ENCODE data around the gene ELOVL7. TPM values are rescaled to one million over a fixed set of nuclear protein-coding genes. Genes with fewer than 3 reads are reported as not detected.
"Not testable (repeated sequence)": the region's sequence is repeated elsewhere in the genome, so short reads cannot be mapped to it uniquely, and the experiment has no call there.

Gene ELOVL7
- total and polyA plus RNA-seq, 2 donors (not counting 3 experiments of a cell fraction or from before 2014, with no cell fraction given), result 0.01 to 0.09 TPM

DNA sequence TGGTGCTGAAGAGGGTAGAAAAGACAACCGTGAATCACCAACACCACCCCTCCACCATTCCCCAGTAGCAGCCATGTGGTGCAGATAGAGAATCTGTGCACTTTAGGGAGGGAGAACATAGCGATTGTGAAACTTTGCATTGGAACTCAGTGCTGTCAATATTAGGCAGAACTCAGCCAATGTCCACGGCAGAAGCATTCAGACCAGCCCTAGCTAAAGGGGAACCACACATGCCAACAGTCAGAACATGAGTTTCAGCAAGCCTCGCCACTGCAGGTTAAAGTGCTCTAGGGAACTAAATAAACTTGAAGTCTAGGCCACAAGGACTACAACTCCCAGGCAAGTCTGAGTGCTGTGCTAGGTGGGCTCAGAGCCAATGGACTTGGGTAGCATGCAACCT is 105.6 kb downstream of the ELOVL7 start:
- DNase-seq (ENCODE audit: low read depth, low spot score) (no peak), FAIRE-seq (no peak)
- CTCF ChIA-PET, result no interaction called here
- no peaks in the 10 kb centered on the region for H3K36me3 ChIP-seq (ENCODE audit: control insufficient read depth in 2 of 2, extremely low read depth in 1 of 2, insufficient read depth in 2 of 2, low read length in 2 of 2)
- H3K4me3 ChIP-seq (replicated peaks in 1 of 3; ENCODE audit: insufficient read depth in 1 of 3, low read depth in 1 of 3, low read length in 3 of 3), result no peak overlapping the region
- H3K27me3 ChIP-seq (ENCODE audit: control insufficient read depth in 2 of 2, insufficient read depth in 2 of 2, low read length in 2 of 2), result no peaks in the 10 kb centered on the region
- H3K9ac ChIP-seq (replicated peaks; ENCODE audit: extremely low read depth, insufficient read depth, low read length), result no peak overlapping the region
- H3K4me2 ChIP-seq (ENCODE audit: insufficient read depth, low read length), result no peak overlapping the region
- TF ChIP-seq, protein P1, sequence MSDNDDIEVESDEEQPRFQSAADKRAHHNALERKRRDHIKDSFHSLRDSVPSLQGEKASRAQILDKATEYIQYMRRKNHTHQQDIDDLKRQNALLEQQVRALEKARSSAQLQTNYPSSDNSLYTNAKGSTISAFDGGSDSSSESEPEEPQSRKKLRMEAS (IDR thresholded peaks at IDR 0.05; ENCODE audit: insufficient read depth, insufficient read length), result no peak
- TF ChIP-seq POLR2AphosphoS5 (IDR thresholded peaks at IDR 0.05; ENCODE audit: insufficient read depth, low read depth, low read length) (no peak), GATA2 (IDR thresholded peaks at IDR 0.05; ENCODE audit: insufficient read depth, insufficient read length, low read depth, low read length) (no peak), FOS (IDR thresholded peaks at IDR 0.05; ENCODE audit: borderline replicate concordance, insufficient read depth, low read length) (no peak), EZH2 (IDR thresholded peaks at IDR 0.05; ENCODE audit: borderline replicate concordance, low read depth, low read length, severe bottlenecking) (no peak), JUN (IDR thresholded peaks at IDR 0.05; ENCODE audit: borderline replicate concordance, insufficient read depth, insufficient read length, low read depth) (no peak), MYC (IDR thresholded peaks at IDR 0.05; ENCODE audit: low read depth, low read length) (no peak), POLR2A (IDR thresholded peaks at IDR 0.05; ENCODE audit: low read depth, low read length) (no peak)
- TF ChIP-seq, protein P2, sequence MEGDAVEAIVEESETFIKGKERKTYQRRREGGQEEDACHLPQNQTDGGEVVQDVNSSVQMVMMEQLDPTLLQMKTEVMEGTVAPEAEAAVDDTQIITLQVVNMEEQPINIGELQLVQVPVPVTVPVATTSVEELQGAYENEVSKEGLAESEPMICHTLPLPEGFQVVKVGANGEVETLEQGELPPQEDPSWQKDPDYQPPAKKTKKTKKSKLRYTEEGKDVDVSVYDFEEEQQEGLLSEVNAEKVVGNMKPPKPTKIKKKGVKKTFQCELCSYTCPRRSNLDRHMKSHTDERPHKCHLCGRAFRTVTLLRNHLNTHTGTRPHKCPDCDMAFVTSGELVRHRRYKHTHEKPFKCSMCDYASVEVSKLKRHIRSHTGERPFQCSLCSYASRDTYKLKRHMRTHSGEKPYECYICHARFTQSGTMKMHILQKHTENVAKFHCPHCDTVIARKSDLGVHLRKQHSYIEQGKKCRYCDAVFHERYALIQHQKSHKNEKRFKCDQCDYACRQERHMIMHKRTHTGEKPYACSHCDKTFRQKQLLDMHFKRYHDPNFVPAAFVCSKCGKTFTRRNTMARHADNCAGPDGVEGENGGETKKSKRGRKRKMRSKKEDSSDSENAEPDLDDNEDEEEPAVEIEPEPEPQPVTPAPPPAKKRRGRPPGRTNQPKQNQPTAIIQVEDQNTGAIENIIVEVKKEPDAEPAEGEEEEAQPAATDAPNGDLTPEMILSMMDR (IDR thresholded peaks at IDR 0.05; ENCODE audit: extremely low read depth in 1 of 2, insufficient read depth in 1 of 2, low read depth in 1 of 2, low read length in 2 of 2), result no peak
- POLR2A ChIA-PET, result no interaction called here
- no peaks in the 10 kb centered on the region for H3K4me1 ChIP-seq (ENCODE audit: control insufficient read depth, extremely low read depth, insufficient read depth, low read length)
- H3K79me2 ChIP-seq (ENCODE audit: control insufficient read depth, insufficient read depth, low read length), result no peaks in the 10 kb centered on the region
- dilution Hi-C loops (cut with MboI; ENCODE audit: extremely low pct_ligation_motif_present, low sequenced_read_pairs), result no loop called here
- H3K27ac ChIP-seq (ENCODE audit: insufficient read depth, low read depth, low read length), result no peak overlapping the region
- no peaks in the 10 kb centered on the region for H3K9me3 ChIP-seq (replicated peaks; ENCODE audit: control insufficient read depth, insufficient read depth, low read length)
- no peaks in the 10 kb centered on the region for H3K9me1 ChIP-seq (replicated peaks; ENCODE audit: control insufficient read depth, extremely low read depth, insufficient read depth, low read length)
- no TSS peak for BruUV-seq (replicated peaks)
- intact Hi-C loops (cut with micrococcal nuclease), result no loop called here
- H4K20me1 ChIP-seq (replicated peaks; ENCODE audit: control insufficient read depth, extremely low read depth, insufficient read depth, low read length), result no peaks in the 10 kb centered on the region
- H2AFZ ChIP-seq (ENCODE audit: low read depth, low read length), result no peak overlapping the region

DNA sequence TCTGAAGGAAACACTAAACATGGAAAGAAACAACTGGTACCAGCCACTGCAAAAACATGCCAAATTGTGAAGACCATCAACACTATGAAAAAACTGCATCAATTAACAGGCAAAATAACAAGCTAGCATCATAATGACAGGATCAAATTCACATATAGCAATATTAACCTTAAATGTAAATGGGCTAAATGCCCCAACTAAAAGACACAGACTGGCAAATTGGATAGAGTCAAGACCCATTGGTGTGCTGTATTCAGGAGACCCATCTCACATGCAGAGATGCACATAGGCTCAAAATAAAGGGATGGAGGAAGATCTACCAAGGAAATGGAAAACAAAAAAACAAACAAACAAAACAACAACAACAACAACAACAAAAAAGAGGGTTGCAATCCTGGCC is 113.2 kb downstream of the ELOVL7 start:
- H3K36me3 ChIP-seq (ENCODE audit: control insufficient read depth in 2 of 2, extremely low read depth in 1 of 2, insufficient read depth in 2 of 2, low read length in 2 of 2); H3K27ac ChIP-seq (ENCODE audit: insufficient read depth, low read depth, low read length); H3K9ac ChIP-seq (replicated peaks; ENCODE audit: extremely low read depth, insufficient read depth, low read length); DNase-seq (ENCODE audit: low read depth, low spot score); POLR2A ChIA-PET; H4K20me1 ChIP-seq (replicated peaks; ENCODE audit: control insufficient read depth, extremely low read depth, insufficient read depth, low read length); H3K4me2 ChIP-seq (ENCODE audit: insufficient read depth, low read length); BruUV-seq (replicated peaks); FAIRE-seq; H3K79me2 ChIP-seq (ENCODE audit: control insufficient read depth, insufficient read depth, low read length); H2AFZ ChIP-seq (ENCODE audit: low read depth, low read length); H3K4me3 ChIP-seq (replicated peaks in 1 of 3; ENCODE audit: insufficient read depth in 1 of 3, low read depth in 1 of 3, low read length in 3 of 3); dilution Hi-C loops (cut with MboI; ENCODE audit: extremely low pct_ligation_motif_present, low sequenced_read_pairs); H3K27me3 ChIP-seq (ENCODE audit: control insufficient read depth in 2 of 2, insufficient read depth in 2 of 2, low read length in 2 of 2); H3K9me1 ChIP-seq (replicated peaks; ENCODE audit: control insufficient read depth, extremely low read depth, insufficient read depth, low read length); H3K9me3 ChIP-seq (replicated peaks; ENCODE audit: control insufficient read depth, insufficient read depth, low read length); CTCF ChIA-PET; intact Hi-C loops (cut with micrococcal nuclease); H3K4me1 ChIP-seq (ENCODE audit: control insufficient read depth, extremely low read depth, insufficient read depth, low read length): not testable (repeated sequence)
